Effector memory CD4-positive, alpha-beta T cell (primary cell): Measurements from ENCODE around the gene ALDH9A1.
A peak's percentile ranks its signal among the peaks of the same experiment; 100 is the strongest.
"Not testable (repeated sequence)": the region's sequence is repeated elsewhere in the genome, so short reads cannot be mapped to it uniquely, and the experiment has no call there.

Source experiments
- DNase-seq, 3 donors: peaks; one replicate each; pipeline ENCODE4 v3.0.0-alpha.2; 2020
- H3K27ac ChIP-seq: 2 replicates; pipeline ENCODE4 v1.7.0; 2013; ENCODE audit warnings: mild to moderate bottlenecking, low read length, moderate library complexity; ENCODE audit not compliant: insufficient read depth, poor library complexity, severe bottlenecking
- H3K27me3 ChIP-seq: replicated peaks from 2 replicates; pipeline ENCODE4 v1.7.0; 2013; ENCODE audit warnings: mild to moderate bottlenecking, low read length; ENCODE audit not compliant: insufficient read depth, control insufficient read depth, poor library complexity, severe bottlenecking
- H3K36me3 ChIP-seq: 2 replicates; pipeline ENCODE4 v1.7.0; 2013; ENCODE audit warnings: mild to moderate bottlenecking, low read length, moderate library complexity; ENCODE audit not compliant: control insufficient read depth, insufficient read depth
- H3K4me1 ChIP-seq: 2 replicates; pipeline ENCODE4 v1.7.0; 2013; ENCODE audit warnings: low read length, mild to moderate bottlenecking; ENCODE audit not compliant: control insufficient read depth, insufficient read depth, poor library complexity, severe bottlenecking
- H3K4me3 ChIP-seq: 2 replicates; pipeline ENCODE4 v1.7.0; 2013; ENCODE audit warnings: low read length, low read depth, mild to moderate bottlenecking; ENCODE audit not compliant: insufficient read depth, poor library complexity, severe bottlenecking
- H3K9me3 ChIP-seq: 2 replicates; pipeline ENCODE4 v1.7.0; 2013; ENCODE audit warnings: mild to moderate bottlenecking, low read length, moderate library complexity; ENCODE audit not compliant: control insufficient read depth
- total RNA-seq, 3 donors: gene quantifications; one replicate each; lab custom pipeline; 2026; lab: John Stamatoyannopoulos, UW

The ALDH9A1 gene
- total RNA-seq, result 31.8 to 39.3 (median 36.4) reads per million in 3 donors

GRCh38 chr1:165697881-165698760, at the start of gene ALDH9A1:
Gene ALDH9A1, minus strand, starts transcription at chr1:165698562. Its CDS starts 4 bp downstream, at chr1:165698558.
- no peaks in the 10 kb centered on the region for H3K9me3 ChIP-seq
- H3K27me3 ChIP-seq, result no peaks in the 10 kb centered on the region
- H3K4me3 ChIP-seq, result peak within 1 kb of the TSS; percentile 75
- H3K4me1 ChIP-seq, result peaks cover 5% of the 10 kb centered on the region
- peak within 1 kb of the TSS; percentile 91 for H3K27ac ChIP-seq
- peak; percentile 77 to 83 (median 81) for DNase-seq
- no peaks in the 10 kb centered on the region for H3K36me3 ChIP-seq

- no peak overlapping the region for H3K4me3 ChIP-seq
- peaks cover 8% of the 10 kb centered on the region for H3K36me3 ChIP-seq
- no peaks in the 10 kb centered on the region for H3K4me1 ChIP-seq
- H3K27me3 ChIP-seq, result no peaks in the 10 kb centered on the region
- no peak overlapping the region for H3K27ac ChIP-seq
- no peaks in the 10 kb centered on the region for H3K9me3 ChIP-seq
- no peak for DNase-seq
These were observed 49.5 kb upstream of the ALDH9A1 start for GRCh38 chr1:165747632-165748447.

GRCh38 chr1:165744913-165745312, 46.6 kb upstream of the ALDH9A1 start:
- not testable (repeated sequence) for H3K9me3 ChIP-seq, H3K4me1 ChIP-seq, H3K4me3 ChIP-seq, H3K27me3 ChIP-seq, DNase-seq, H3K27ac ChIP-seq
- H3K36me3 ChIP-seq, result peaks cover 34% of the 10 kb centered on the region

- peaks cover 40% of the 10 kb centered on the region for H3K36me3 ChIP-seq
These were observed 43.8 kb upstream of the ALDH9A1 start for GRCh38 chr1:165742194-165742593.

GRCh38 chr1:165738794-165739193, 40.4 kb upstream of the ALDH9A1 start:
- Histone ChIP-seq H3K27ac (no peak overlapping the region), H3K9me3 (no peaks in the 10 kb centered on the region), H3K4me1 (no peaks in the 10 kb centered on the region), H3K36me3 (peaks cover 46% of the 10 kb centered on the region), H3K27me3 (no peaks in the 10 kb centered on the region), H3K4me3 (no peak overlapping the region)
- no peak for DNase-seq

More at GRCh38 chr1:165742194-165742593, 43.8 kb upstream of the ALDH9A1 start:
- Histone ChIP-seq H3K27ac (no peak overlapping the region), H3K27me3 (no peaks in the 10 kb centered on the region), H3K4me1 (no peaks in the 10 kb centered on the region), H3K4me3 (no peak overlapping the region), H3K9me3 (no peaks in the 10 kb centered on the region)
- DNase-seq, result no peak

- Histone ChIP-seq H3K4me1 (no peaks in the 10 kb centered on the region), H3K9me3 (no peaks in the 10 kb centered on the region), H3K4me3 (no peak overlapping the region), H3K36me3 (peaks cover 38% of the 10 kb centered on the region), H3K27me3 (no peaks in the 10 kb centered on the region), H3K27ac (no peak overlapping the region)
- DNase-seq, result no peak
These were observed 38.8 kb upstream of the ALDH9A1 start for GRCh38 chr1:165737196-165737595.

- Histone ChIP-seq H3K4me1 (no peaks in the 10 kb centered on the region), H3K4me3 (no peak overlapping the region), H3K9me3 (no peaks in the 10 kb centered on the region), H3K27ac (no peak overlapping the region), H3K27me3 (no peaks in the 10 kb centered on the region), H3K36me3 (peaks cover 19% of the 10 kb centered on the region)
- DNase-seq, result no peak
These were observed 36.5 kb upstream of the ALDH9A1 start for GRCh38 chr1:165734906-165735305.

GRCh38 chr1:165726841-165727240, 28.5 kb upstream of the ALDH9A1 start:
- Histone ChIP-seq H3K36me3 (peaks cover 22% of the 10 kb centered on the region), H3K9me3 (no peaks in the 10 kb centered on the region), H3K27ac (no peak overlapping the region), H3K4me3 (no peak overlapping the region), H3K27me3 (no peaks in the 10 kb centered on the region), H3K4me1 (no peaks in the 10 kb centered on the region)
- DNase-seq, result no peak

- no peak for DNase-seq
- H3K4me1 ChIP-seq, result no peaks in the 10 kb centered on the region
- no peaks in the 10 kb centered on the region for H3K9me3 ChIP-seq
- H3K4me3 ChIP-seq, result no peak overlapping the region
- peaks cover 22% of the 10 kb centered on the region for H3K36me3 ChIP-seq
- H3K27ac ChIP-seq, result no peak overlapping the region
- H3K27me3 ChIP-seq, result no peaks in the 10 kb centered on the region
These were observed 27.8 kb upstream of the ALDH9A1 start for GRCh38 chr1:165726169-165726568.
